Prostate gland (tissue), 2 donors: ENCODE results near the gene ZNF512B.

Experiments
- POLR2AphosphoS5 ChIP-seq: sonication (generic); formaldehyde crosslinking; IDR thresholded peaks from one replicate; pipeline ENCODE4 v1.6.1; 2017; ENCODE audit warnings: antibody characterized with exemption
- TF ChIP-seq, protein P1 (sequence below), 4 experiments: fragments of 200-600 bp in 2 of 4; fragments of 450-650 bp in 2 of 4; sonication (generic) in 2 of 4; IDR thresholded peaks; 1 replicate in 3 of 4; 2 replicates in 1 of 4; pipeline ENCODE4 v1.5.1; 2016 to 2019; ENCODE audit warnings: antibody characterized with exemption in 4 of 4, mild to moderate bottlenecking in 2 of 4, moderate library complexity in 2 of 4

DNA sequence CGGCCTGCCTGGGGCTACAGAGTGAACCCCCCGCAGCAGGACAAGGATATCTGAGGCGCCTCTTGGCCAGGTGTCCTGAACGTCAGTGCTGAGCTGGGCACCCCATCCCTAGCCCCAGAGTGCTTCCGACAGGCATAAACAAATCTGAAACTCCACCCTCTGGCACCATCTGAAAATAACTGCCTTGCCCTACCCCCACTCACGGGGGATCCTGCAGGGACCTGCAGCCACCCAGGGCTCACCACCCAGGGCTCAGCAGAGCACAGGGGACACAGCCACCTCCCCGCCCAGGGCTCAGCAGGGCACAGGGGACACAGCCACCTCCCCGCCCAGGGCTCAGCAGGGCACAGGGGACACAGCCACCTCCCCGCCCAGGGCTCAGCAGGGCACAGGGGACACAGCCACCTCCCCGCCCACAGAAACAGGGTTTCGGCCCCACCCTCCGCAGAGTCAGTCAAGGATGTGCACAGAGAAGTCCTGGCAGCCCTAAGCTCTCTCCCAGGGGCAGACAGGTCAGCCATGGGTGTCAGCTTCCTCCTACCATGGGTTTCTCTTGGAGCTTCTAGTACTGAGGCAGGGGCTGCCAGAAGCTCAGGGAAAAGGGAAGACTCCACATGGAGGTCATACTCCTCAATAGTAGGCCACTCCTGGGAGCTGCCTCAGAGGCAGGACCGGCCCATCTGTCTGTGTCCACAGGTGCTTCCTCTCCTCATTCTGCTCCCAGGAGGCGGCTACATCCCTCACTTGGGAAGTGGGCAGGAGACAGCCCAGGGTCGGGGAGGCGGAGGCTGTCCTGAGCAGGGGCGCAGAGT, 18.1 kb downstream of the ZNF512B start:
- TF ChIP-seq, protein P1, sequence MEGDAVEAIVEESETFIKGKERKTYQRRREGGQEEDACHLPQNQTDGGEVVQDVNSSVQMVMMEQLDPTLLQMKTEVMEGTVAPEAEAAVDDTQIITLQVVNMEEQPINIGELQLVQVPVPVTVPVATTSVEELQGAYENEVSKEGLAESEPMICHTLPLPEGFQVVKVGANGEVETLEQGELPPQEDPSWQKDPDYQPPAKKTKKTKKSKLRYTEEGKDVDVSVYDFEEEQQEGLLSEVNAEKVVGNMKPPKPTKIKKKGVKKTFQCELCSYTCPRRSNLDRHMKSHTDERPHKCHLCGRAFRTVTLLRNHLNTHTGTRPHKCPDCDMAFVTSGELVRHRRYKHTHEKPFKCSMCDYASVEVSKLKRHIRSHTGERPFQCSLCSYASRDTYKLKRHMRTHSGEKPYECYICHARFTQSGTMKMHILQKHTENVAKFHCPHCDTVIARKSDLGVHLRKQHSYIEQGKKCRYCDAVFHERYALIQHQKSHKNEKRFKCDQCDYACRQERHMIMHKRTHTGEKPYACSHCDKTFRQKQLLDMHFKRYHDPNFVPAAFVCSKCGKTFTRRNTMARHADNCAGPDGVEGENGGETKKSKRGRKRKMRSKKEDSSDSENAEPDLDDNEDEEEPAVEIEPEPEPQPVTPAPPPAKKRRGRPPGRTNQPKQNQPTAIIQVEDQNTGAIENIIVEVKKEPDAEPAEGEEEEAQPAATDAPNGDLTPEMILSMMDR (IDR thresholded peaks at IDR 0.05): no peak
- peak; percentile 57 for TF ChIP-seq POLR2AphosphoS5
